ENCODE measurements around the gene RNF10. TPM values are rescaled to one million over a fixed set of nuclear protein-coding genes. Genes with fewer than 3 reads are reported as not detected.
"Not testable (repeated sequence)": the region's sequence is repeated elsewhere in the genome, so short reads cannot be mapped to it uniquely, and the experiment has no call there.

Gene RNF10
- 172 and 187 TPM in 2 replicates for total RNA-seq

GRCh38 chr12:120534203-120534702 lies at the start of gene RNF10:
Gene RNF10 (plus strand): TSS chr12:120534356. CDS start chr12:120534812, 456 bp downstream.
- intact Hi-C loops (cut with micrococcal nuclease), result loop anchor here (1.0 to 2.0 kb wide), 7 partner anchors 38 to 482 kb away; partner anchors contain the start of genes C12orf43, COX6A1, DYNLL1 and MLEC

- intact Hi-C loops (cut with micrococcal nuclease), result no loop called here
These were observed 47.9 kb upstream of the RNF10 start for GRCh38 chr12:120485961-120486881.

GRCh38 chr12:120487552-120487951 lies 46.6 kb upstream of the RNF10 start:
- intact Hi-C loops (cut with micrococcal nuclease), result not testable (repeated sequence)

GRCh38 chr12:120488057-120488640 lies 46.0 kb upstream of the RNF10 start:
- intact Hi-C loops (cut with micrococcal nuclease), result no loop called here

GRCh38 chr12:120489018-120489417 lies 45.1 kb upstream of the RNF10 start:
- intact Hi-C loops (cut with micrococcal nuclease), result no loop called here

- intact Hi-C loops (cut with micrococcal nuclease), result no loop called here
These were observed 43.8 kb upstream of the RNF10 start for GRCh38 chr12:120490325-120490724.

- intact Hi-C loops (cut with micrococcal nuclease), result no loop called here
These were observed 43.2 kb upstream of the RNF10 start for GRCh38 chr12:120490833-120491512.

GRCh38 chr12:120495186-120495730 lies 38.9 kb upstream of the RNF10 start:
- intact Hi-C loops (cut with micrococcal nuclease), result loop anchor here (1.0 kb wide), 1 partner anchor 204 kb away; the partner anchor contains the start of gene RNU4-2

GRCh38 chr12:120495731-120496412 lies 38.3 kb upstream of the RNF10 start, which contains the start of gene DYNLL1:
Gene DYNLL1 (plus strand): TSS chr12:120496113. CDS start chr12:120496422, 309 bp downstream.
- intact Hi-C loops (cut with micrococcal nuclease), result loop anchor here (1.0 kb wide), 10 partner anchors 27 to 205 kb away; partner anchors contain the start of genes COQ5, COX6A1, GATC and MLEC

GRCh38 chr12:120496413-120497340 lies 37.5 kb upstream of the RNF10 start:
- intact Hi-C loops (cut with micrococcal nuclease), result loop anchor here (1.0 kb wide), 9 partner anchors 27 to 191 kb away; partner anchors contain the start of genes COQ5, COX6A1, GATC and MLEC

GRCh38 chr12:120497524-120498150 lies 36.5 kb upstream of the RNF10 start:
- intact Hi-C loops (cut with micrococcal nuclease), result no loop called here

- intact Hi-C loops (cut with micrococcal nuclease), result no loop called here
These were observed 35.2 kb upstream of the RNF10 start for GRCh38 chr12:120498870-120499515.

GRCh38 chr12:120500581-120500980 lies 33.6 kb upstream of the RNF10 start:
- intact Hi-C loops (cut with micrococcal nuclease), result no loop called here

GRCh38 chr12:120504587-120504986 lies 29.6 kb upstream of the RNF10 start:
- intact Hi-C loops (cut with micrococcal nuclease), result no loop called here

- intact Hi-C loops (cut with micrococcal nuclease), result no loop called here
These were observed 25.6 kb upstream of the RNF10 start for GRCh38 chr12:120508537-120508936.

- intact Hi-C loops (cut with micrococcal nuclease), result no loop called here
These were observed 20.2 kb upstream of the RNF10 start for GRCh38 chr12:120514002-120514401.

- intact Hi-C loops (cut with micrococcal nuclease), result no loop called here
These were observed 18.7 kb upstream of the RNF10 start for GRCh38 chr12:120515496-120515895.

GRCh38 chr12:120519324-120519723 lies 14.8 kb upstream of the RNF10 start:
- intact Hi-C loops (cut with micrococcal nuclease), result not testable (repeated sequence)
